ENCODE measurements around the gene GPR142.

- no peak for TF ChIP-seq PATZ1 (CRISPR knock-in tag; IDR thresholded peaks at IDR 0.05; ENCODE audit: borderline replicate concordance)
- no peak for TF ChIP-seq BACH2 (CRISPR knock-in tag; IDR thresholded peaks at IDR 0.05; ENCODE audit: borderline replicate concordance)
Measured at GRCh38 chr17:74410001-74410443, 42.7 kb downstream of the GPR142 start.
